Mesothelial cell of epicardium (in vitro differentiated cells): ENCODE measurements around the gene PGAM4. TPM values are rescaled to one million over a fixed set of nuclear protein-coding genes. Genes with fewer than 3 reads are reported as not detected.

Experiments used
- DNase-seq, 2 experiments: peaks; one replicate each; pipeline ENCODE4 v3.0.0; 2021; ENCODE audit warnings: low spot score in 2 of 2; ENCODE audit not compliant: unreplicated experiment in 2 of 2
- H3K27ac Mint-ChIP-seq: 2 replicates; pipeline ENCODE4 v1.8.0; 2021; ENCODE audit warnings: mixed read lengths
- H3K27me3 Mint-ChIP-seq: 2 replicates; pipeline ENCODE4 v1.8.0; 2021; ENCODE audit warnings: low read depth, mixed read lengths
- H3K36me3 Mint-ChIP-seq: 2 replicates; pipeline ENCODE4 v1.8.0; 2021; ENCODE audit warnings: mixed read lengths
- H3K4me1 Mint-ChIP-seq: 2 replicates; pipeline ENCODE4 v1.8.0; 2021; ENCODE audit warnings: mixed read lengths
- H3K4me3 Mint-ChIP-seq: 2 replicates; pipeline ENCODE4 v1.8.0; 2021; ENCODE audit warnings: mild to moderate bottlenecking, moderate library complexity, mixed read lengths
- H3K9me3 Mint-ChIP-seq: 2 replicates; pipeline ENCODE4 v1.8.0; 2021; ENCODE audit warnings: mixed read lengths
- CTCF ChIP-seq: fragments of 200-600 bp; sonication (generic); IDR thresholded peaks from one replicate; pipeline ENCODE4 v1.5.0; 2021; ENCODE audit warnings: antibody characterized with exemption; ENCODE audit not compliant: unreplicated experiment
- total RNA-seq: library from RNA; stranded (reverse); gene quantifications from 3 replicates; pipeline ENCODE4 v1.2.1, GENCODE V29; 2021

The PGAM4 gene
- total RNA-seq: not detected in 3 replicates

DNA sequence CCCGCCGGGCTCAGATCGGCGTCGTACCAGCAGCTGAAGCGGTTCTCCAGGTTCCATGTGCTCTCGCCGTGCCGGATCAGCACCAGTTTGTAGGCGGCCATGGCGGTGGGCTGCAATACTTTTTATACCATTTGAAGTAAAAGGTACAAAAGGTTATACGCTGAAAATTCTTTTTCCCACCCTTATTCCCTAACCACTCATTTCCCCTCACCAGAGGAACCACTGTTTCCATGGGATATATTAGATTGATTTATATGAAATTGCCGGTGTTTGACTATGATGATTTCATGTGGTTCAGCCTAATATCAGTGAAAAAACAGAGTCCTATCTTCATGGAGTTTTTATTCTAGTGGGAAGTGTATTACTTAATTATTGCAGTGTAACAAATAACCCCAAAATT, at the start of gene PGAM4:
PGAM4 (minus strand) TSS at position 101 of the 400 bp plus-strand sequence; CDS start at position 101, 0 bp downstream.
- Mint-ChIP-seq H3K4me3 (no peak within 1 kb of the TSS), H3K27me3 (no peaks in the 10 kb centered on the region), H3K9me3 (peaks cover 27% of the 10 kb centered on the region), H3K4me1 (no peaks in the 10 kb centered on the region), H3K27ac (no peak within 1 kb of the TSS), H3K36me3 (peaks cover 14% of the 10 kb centered on the region)
- DNase-seq: no peak
- TF ChIP-seq CTCF: no peak

GRCh38 chrX:78011846-78012245, 42.4 kb upstream of the PGAM4 start:
- no peak for TF ChIP-seq CTCF
- Mint-ChIP-seq H3K36me3 (peaks cover 3% of the 10 kb centered on the region), H3K27ac (no peak overlapping the region), H3K9me3 (peaks cover 23% of the 10 kb centered on the region), H3K4me3 (no peak overlapping the region), H3K27me3 (no peaks in the 10 kb centered on the region), H3K4me1 (no peaks in the 10 kb centered on the region)
- no peak for DNase-seq

DNA sequence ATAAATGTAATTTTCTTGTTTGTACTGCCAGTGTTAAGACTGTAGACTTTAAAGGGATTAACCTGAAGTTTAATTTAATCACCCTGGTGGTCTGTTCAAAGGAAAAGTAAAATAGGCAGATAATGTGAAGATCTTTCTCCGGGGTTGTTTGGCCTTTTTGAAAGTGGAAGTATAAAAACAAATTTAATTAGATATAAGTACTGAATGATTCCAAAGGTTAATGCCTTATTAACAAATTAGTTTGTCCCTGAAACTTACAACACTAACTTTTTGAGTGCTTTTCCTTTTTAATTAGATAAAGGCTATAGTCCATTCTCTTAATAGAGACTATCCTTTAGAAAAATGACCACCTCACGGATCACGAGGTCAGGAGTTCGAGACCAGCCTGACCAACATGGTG, 10.4 kb upstream of the PGAM4 start:
- Mint-ChIP-seq H3K36me3 (no peaks in the 10 kb centered on the region), H3K9me3 (peaks cover 28% of the 10 kb centered on the region), H3K4me1 (peaks cover 11% of the 10 kb centered on the region), H3K4me3 (no peak overlapping the region), H3K27ac (no peak overlapping the region), H3K27me3 (no peaks in the 10 kb centered on the region)
- TF ChIP-seq CTCF: no peak
- no peak for DNase-seq

GRCh38 chrX:77977518-77977917, 8.1 kb upstream of the PGAM4 start:
- Mint-ChIP-seq H3K4me1 (peaks cover 11% of the 10 kb centered on the region), H3K27ac (no peak overlapping the region), H3K36me3 (no peaks in the 10 kb centered on the region), H3K9me3 (peaks cover 28% of the 10 kb centered on the region), H3K4me3 (no peak overlapping the region), H3K27me3 (no peaks in the 10 kb centered on the region)
- TF ChIP-seq CTCF: no peak
- DNase-seq: no peak

GRCh38 chrX:77977095-77977494, 7.7 kb upstream of the PGAM4 start:
- Mint-ChIP-seq H3K9me3 (peaks cover 25% of the 10 kb centered on the region), H3K27me3 (no peaks in the 10 kb centered on the region), H3K27ac (no peak overlapping the region), H3K36me3 (no peaks in the 10 kb centered on the region), H3K4me3 (no peak overlapping the region), H3K4me1 (peaks cover 11% of the 10 kb centered on the region)
- no peak for TF ChIP-seq CTCF
- DNase-seq: no peak

GRCh38 chrX:77975755-77976154, 6.3 kb upstream of the PGAM4 start:
- no peak for DNase-seq
- Mint-ChIP-seq H3K27ac (no peak overlapping the region), H3K4me1 (peaks cover 11% of the 10 kb centered on the region), H3K27me3 (no peaks in the 10 kb centered on the region), H3K4me3 (no peak overlapping the region), H3K9me3 (peaks cover 25% of the 10 kb centered on the region), H3K36me3 (no peaks in the 10 kb centered on the region)
- no peak for TF ChIP-seq CTCF
